Lung (tissue), 12 donors: ENCODE results near the gene SASH1. TPM values are rescaled to one million over a fixed set of nuclear protein-coding genes. Genes with fewer than 3 reads are reported as not detected.

Experiments
- ATAC-seq: fragments of 200-7000 bp; cut with Tn5 transposase; one replicate; pipeline ENCODE4 v1.9.1; 2020; ENCODE audit warnings: moderate number of reproducible peaks; ENCODE audit not compliant: insufficient read depth, low FRiP score
- DNase-seq, 3 donors: peaks; one replicate each; pipeline ENCODE4 v3.0.0-alpha.2; 2013 to 2017
- H3K27ac ChIP-seq, 2 donors: one replicate each; pipeline ENCODE4 v1.5.1; 2013; ENCODE audit warnings: mild to moderate bottlenecking in 2 of 2, moderate library complexity in 2 of 2, control low read depth in 1 of 2, inconsistent platforms in 1 of 2, low read depth in 1 of 2, low read length in 1 of 2
- H3K27me3 ChIP-seq, 3 donors: one replicate each; pipeline ENCODE4 v1.5.1; 2013; ENCODE audit warnings: low read length in 2 of 3; ENCODE audit not compliant: control insufficient read depth in 3 of 3, insufficient read depth in 3 of 3
- H3K36me3 ChIP-seq, 4 donors: one replicate each; pipeline ENCODE4 v1.5.1; 2013; ENCODE audit warnings: low read length in 4 of 4, mild to moderate bottlenecking in 1 of 4, moderate library complexity in 1 of 4; ENCODE audit not compliant: control insufficient read depth in 4 of 4, insufficient read depth in 4 of 4
- H3K4me1 ChIP-seq, 5 donors: one replicate each; pipeline ENCODE4 v1.5.1; 2013; ENCODE audit warnings: low read length in 5 of 5, mild to moderate bottlenecking in 2 of 5, moderate library complexity in 1 of 5; ENCODE audit not compliant: control insufficient read depth in 5 of 5, insufficient read depth in 5 of 5
- H3K4me3 ChIP-seq: one replicate; pipeline ENCODE4 v1.5.1; 2013; ENCODE audit warnings: mild to moderate bottlenecking, control low read depth, moderate library complexity
- H3K9ac ChIP-seq, 2 donors: one replicate each; pipeline ENCODE4 v1.5.1; 2013; ENCODE audit warnings: low read length in 2 of 2, control low read depth in 1 of 2; ENCODE audit not compliant: insufficient read depth in 1 of 2
- H3K9me3 ChIP-seq, 4 donors: one replicate each; pipeline ENCODE4 v1.5.1; 2013; ENCODE audit warnings: low read length in 3 of 4, mild to moderate bottlenecking in 1 of 4, moderate library complexity in 1 of 4; ENCODE audit not compliant: control insufficient read depth in 4 of 4, insufficient read depth in 3 of 4
- WGBS, 2 donors: extraction: QIAGEN DNeasy Blood & Tissue Kit; methylation state at CpG; one replicate each; pipeline ENCODE4 v1.1.7; 2013; 5-methylcytosine and 5-hydroxymethylcytosine counted together
- polyA plus RNA-seq, 2 donors: library from polyadenylated mRNA; stranded (reverse); fragments of 200-250 nt; gene quantifications; one replicate each; pipeline ENCODE4 v1.2.1, GENCODE V29; 2013
- total RNA-seq, 2 donors: library from RNA; depleted of rRNA in 1 of 2; stranded (reverse); fragments of >200 nt in 1 of 2; gene quantifications; one replicate each; pipeline ENCODE4 v1.2.1, GENCODE V29; 2014 to 2021
- TF ChIP-seq, protein P1 (sequence below): IDR thresholded peaks from 2 replicates; pipeline ENCODE4 v1.5.1; 2012; ENCODE audit warnings: mild to moderate bottlenecking; ENCODE audit errors: control extremely low read depth, extremely low read depth
- donor health status: control.
- donor health status: control.
- donor health status: Bipolar disorder and iron deficiency.
- donor health status: healthy.
- donor health status: DM: yes; HTN: yes; CAD: no.

The SASH1 gene
- total and polyA plus RNA-seq, 4 donors, result 18.8 to 114 (median 42.2) TPM

DNA sequence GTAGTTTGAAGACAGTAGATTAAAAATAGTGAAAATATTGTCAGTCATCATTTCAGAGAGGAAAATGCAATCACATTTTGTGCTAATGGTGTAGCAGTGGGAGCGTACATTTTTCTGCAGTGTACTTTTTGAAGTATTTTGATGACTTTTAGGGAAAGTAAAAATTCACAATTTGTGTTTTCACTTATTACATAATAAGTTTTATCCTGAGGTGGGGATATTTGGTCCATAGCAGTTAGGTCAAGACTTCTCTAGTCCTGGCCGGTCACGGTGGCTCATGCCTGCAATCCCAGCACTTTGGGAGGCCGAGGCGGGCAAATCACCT, 122.3 kb downstream of the SASH1 start:
- ATAC-seq (no peak), DNase-seq (no peak)
- Histone ChIP-seq H3K27me3 (no peaks in the 10 kb centered on the region), H3K27ac (no peak overlapping the region), H3K4me1 (peaks cover 0 to 42% (median 17%) of the 10 kb centered on the region in 5 donors), H3K9ac (no peak overlapping the region), H3K36me3 (no peaks in the 10 kb centered on the region), H3K9me3 (no peaks in the 10 kb centered on the region), H3K4me3 (no peak overlapping the region)
- TF ChIP-seq, protein P1, sequence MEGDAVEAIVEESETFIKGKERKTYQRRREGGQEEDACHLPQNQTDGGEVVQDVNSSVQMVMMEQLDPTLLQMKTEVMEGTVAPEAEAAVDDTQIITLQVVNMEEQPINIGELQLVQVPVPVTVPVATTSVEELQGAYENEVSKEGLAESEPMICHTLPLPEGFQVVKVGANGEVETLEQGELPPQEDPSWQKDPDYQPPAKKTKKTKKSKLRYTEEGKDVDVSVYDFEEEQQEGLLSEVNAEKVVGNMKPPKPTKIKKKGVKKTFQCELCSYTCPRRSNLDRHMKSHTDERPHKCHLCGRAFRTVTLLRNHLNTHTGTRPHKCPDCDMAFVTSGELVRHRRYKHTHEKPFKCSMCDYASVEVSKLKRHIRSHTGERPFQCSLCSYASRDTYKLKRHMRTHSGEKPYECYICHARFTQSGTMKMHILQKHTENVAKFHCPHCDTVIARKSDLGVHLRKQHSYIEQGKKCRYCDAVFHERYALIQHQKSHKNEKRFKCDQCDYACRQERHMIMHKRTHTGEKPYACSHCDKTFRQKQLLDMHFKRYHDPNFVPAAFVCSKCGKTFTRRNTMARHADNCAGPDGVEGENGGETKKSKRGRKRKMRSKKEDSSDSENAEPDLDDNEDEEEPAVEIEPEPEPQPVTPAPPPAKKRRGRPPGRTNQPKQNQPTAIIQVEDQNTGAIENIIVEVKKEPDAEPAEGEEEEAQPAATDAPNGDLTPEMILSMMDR, result no peak
- 76 to 89% methylated on average over 5 of the region's 5 CpGs for WGBS, 2 donors

DNA sequence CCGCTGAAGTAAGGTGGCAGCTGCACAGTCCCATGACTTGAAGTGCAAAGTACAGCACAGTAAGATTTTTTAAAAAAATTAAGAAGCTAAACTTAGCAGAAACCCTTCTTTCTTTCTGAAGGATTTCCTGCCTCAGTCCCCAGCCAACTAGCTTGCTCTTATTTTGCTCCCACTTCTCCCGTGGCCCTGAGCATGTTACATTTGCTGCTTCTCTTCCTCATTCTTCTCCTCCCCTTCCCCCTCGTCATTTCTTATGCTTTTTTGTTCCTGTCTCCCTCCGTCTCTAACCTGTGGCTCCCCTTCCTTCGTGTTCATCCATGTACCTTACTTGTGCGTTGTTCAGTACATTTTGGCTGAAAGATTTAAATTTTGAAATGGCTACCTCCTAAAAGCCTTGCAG, 123.0 kb downstream of the SASH1 start:
- Histone ChIP-seq H3K27me3 (no peaks in the 10 kb centered on the region), H3K36me3 (no peaks in the 10 kb centered on the region), H3K27ac (peak overlapping the region in 1 of 2 donors; percentile 23), H3K9ac (no peak overlapping the region), H3K9me3 (no peaks in the 10 kb centered on the region), H3K4me1 (peaks cover under 1 to 41% (median 17%) of the 10 kb centered on the region in 5 donors), H3K4me3 (no peak overlapping the region)
- DNase-seq (no peak), ATAC-seq (no peak)
- 38 to 42% methylated on average over 6 of the region's 6 CpGs for WGBS, 2 donors
- TF ChIP-seq, protein P1, result no peak

DNA sequence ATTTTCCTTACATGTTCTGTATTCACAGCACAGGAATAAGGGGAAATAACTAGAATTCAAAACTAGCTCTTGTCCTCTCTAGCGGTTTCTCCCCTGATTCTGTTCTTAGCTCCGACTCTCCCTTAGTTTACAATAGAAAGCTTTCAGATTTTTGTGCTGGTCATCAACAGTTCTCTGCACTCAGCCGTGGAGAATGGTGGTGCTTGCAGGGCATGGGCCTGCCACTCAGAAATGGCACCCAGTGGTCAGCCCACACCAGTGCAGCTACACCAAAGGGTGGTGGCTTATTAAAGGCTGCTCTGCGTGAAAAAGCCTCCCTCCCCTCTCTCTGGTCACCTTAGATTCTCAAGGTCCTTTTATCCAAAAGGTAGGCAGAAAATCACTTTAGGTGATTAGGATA, 123.5 kb downstream of the SASH1 start:
- no peak for DNase-seq
- WGBS, 2 donors, result 49 to 88% methylated on average over 4 of the region's 4 CpGs
- no peak overlapping the region for H3K9ac ChIP-seq
- no peaks in the 10 kb centered on the region for H3K27me3 ChIP-seq
- H3K27ac ChIP-seq, result no peak overlapping the region
- ATAC-seq, result no peak
- no peaks in the 10 kb centered on the region for H3K9me3 ChIP-seq
- H3K4me1 ChIP-seq, result peaks cover 3 to 36% (median 13%) of the 10 kb centered on the region in 5 donors
- H3K4me3 ChIP-seq, result no peak overlapping the region
- TF ChIP-seq, protein P1, result no peak
- H3K36me3 ChIP-seq, result no peaks in the 10 kb centered on the region

DNA sequence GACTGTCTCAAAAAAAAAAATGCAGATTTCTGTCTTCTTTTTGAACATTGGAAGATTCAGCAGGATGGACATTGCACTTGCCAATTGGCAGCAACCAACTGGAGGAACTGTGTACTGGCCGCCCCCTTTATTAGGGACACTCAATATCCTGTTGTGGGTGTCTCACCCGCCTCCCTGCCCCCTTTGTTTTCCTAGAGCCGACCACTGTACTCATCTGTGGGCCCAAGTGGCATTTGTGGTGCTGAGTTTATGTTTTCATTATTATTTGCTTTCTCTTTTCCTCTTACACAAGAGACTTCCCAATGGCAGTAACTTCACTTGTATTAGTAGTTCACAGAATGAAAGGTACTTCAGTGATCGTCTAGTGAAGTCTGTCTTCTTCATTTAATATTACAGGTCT, 125.3 kb downstream of the SASH1 start:
- Histone ChIP-seq H3K27me3 (no peaks in the 10 kb centered on the region), H3K9me3 (no peaks in the 10 kb centered on the region), H3K27ac (no peak overlapping the region), H3K4me3 (no peak overlapping the region), H3K4me1 (peaks cover 3 to 26% (median 7%) of the 10 kb centered on the region in 5 donors), H3K9ac (no peak overlapping the region), H3K36me3 (peaks cover 0 to 2% (median 0%) of the 10 kb centered on the region in 4 donors)
- ATAC-seq, result no peak
- WGBS, 2 donors, result 57 to 70% methylated on average over 4 of the region's 4 CpGs
- no peak for DNase-seq
- TF ChIP-seq, protein P1, result no peak
